K562 (cell line): Measurements from ENCODE around the gene NFYC. TPM values are rescaled to one million over a fixed set of nuclear protein-coding genes. Genes with fewer than 3 reads are reported as not detected.
A peak's percentile ranks its signal among the peaks of the same experiment; 100 is the strongest.

Experiments
- DIDO1 ChIP-seq: fragments of 450-650 bp; IDR thresholded peaks from 2 replicates; pipeline ENCODE4 v1.6.1; 2016; ENCODE audit warnings: low read depth, missing biosample characterization, missing genetic modification characterization
- DPF2 ChIP-seq: fragments of 450-650 bp; IDR thresholded peaks from 2 replicates; pipeline ENCODE4 v1.6.1; 2016
- GATAD2B ChIP-seq: fragments of 450-650 bp; IDR thresholded peaks from 2 replicates; pipeline ENCODE4 v1.6.1; 2017; ENCODE audit warnings: mild to moderate bottlenecking, borderline replicate concordance
- HNRNPUL1 ChIP-seq: fragments of 200-400 bp; formaldehyde crosslinking; IDR thresholded peaks from 2 replicates; pipeline ENCODE4 v1.6.1; 2017; ENCODE audit warnings: low read length
- MAFF ChIP-seq: IDR thresholded peaks from 2 replicates; pipeline ENCODE4 v1.6.1; 2012; ENCODE audit warnings: low read length, improper control_type of control experiment
- OTX1 ChIP-seq: fragments of 450-650 bp; formaldehyde crosslinking; IDR thresholded peaks from 2 replicates; pipeline ENCODE4 v1.4.0; 2022; ENCODE audit warnings: mild to moderate bottlenecking
- RAD51 ChIP-seq: fragments of 450-650 bp; IDR thresholded peaks from 2 replicates; pipeline ENCODE4 v1.7.1; 2016; ENCODE audit warnings: low read depth, mild to moderate bottlenecking, borderline replicate concordance
- TOE1 ChIP-seq, 2 experiments: fragments of 450-650 bp in 1 of 2; sonication (generic) in 1 of 2; formaldehyde crosslinking in 1 of 2; IDR thresholded peaks; 2 replicates each; pipeline versions ENCODE4 v1.7.1 to v1.8.0; 2016 to 2022; ENCODE audit warnings: borderline replicate concordance in 2 of 2, mild to moderate bottlenecking in 2 of 2, antibody characterized with exemption in 1 of 2, inconsistent platforms in 1 of 2, low read depth in 1 of 2, missing genetic modification reagents in 1 of 2, moderate library complexity in 1 of 2
- polyA plus RNA-seq, 8 experiments: library from polyadenylated mRNA; depleted of rRNA in 4 of 8; stranded (reverse) in 5 of 8; unstranded in 3 of 8; fragments of >200 nt; fragmentation: Nextera tagmentation in 2 of 8; fragmentation: Illumina TruSeq in 1 of 8; extraction: Ambion mirVana in 2 of 8; extraction: Trizol in 1 of 8; gene quantifications; 2 replicates each; pipeline versions ENCODE4 v1.2.1 to v1.2.3, GENCODE V29; 2011 to 2014; ENCODE audit warnings: inconsistent platforms in 1 of 8, missing spikeins in 1 of 8
- total RNA-seq, 7 experiments: library from RNA; depleted of rRNA in 6 of 7; stranded (reverse); fragments of >200 nt in 6 of 7; fragmentation: Illumina TruSeq in 2 of 7; extraction: Trizol in 2 of 7; gene quantifications; 2 replicates each; pipeline versions ENCODE4 v1.2.1 to v1.2.3, GENCODE V29; 2011 to 2021; ENCODE audit warnings: low replicate concordance in 1 of 7
- TF ChIP-seq, protein P1 (sequence below), 2 experiments: fragments of 450-650 bp; formaldehyde crosslinking in 1 of 2; IDR thresholded peaks; 2 replicates each; pipeline versions ENCODE4 v1.4.0 to v1.6.1; 2014 to 2020; ENCODE audit warnings: mild to moderate bottlenecking in 2 of 2, borderline replicate concordance in 1 of 2, low read depth in 1 of 2
- TF ChIP-seq, protein P2 (sequence below): sonication (generic); formaldehyde crosslinking; IDR thresholded peaks from 2 replicates; pipeline ENCODE4 v1.8.1; 2023; ENCODE audit warnings: mild to moderate bottlenecking, missing genetic modification reagents, moderate library complexity
- TF ChIP-seq, protein P3 (sequence below): sonication (generic); formaldehyde crosslinking; IDR thresholded peaks from 2 replicates; pipeline ENCODE4 v1.9.0; 2022; ENCODE audit warnings: mild to moderate bottlenecking, missing genetic modification reagents
- TF ChIP-seq, protein P4 (sequence below): sonication (generic); formaldehyde crosslinking; IDR thresholded peaks from 2 replicates; pipeline ENCODE4 v1.5.0; 2020; ENCODE audit warnings: missing genetic modification reagents
- TF ChIP-seq, protein P5 (sequence below), 2 experiments: fragments of 450-650 bp in 1 of 2; IDR thresholded peaks; 2 replicates each; pipeline ENCODE4 v1.6.1; 2011 to 2017; ENCODE audit warnings: low read depth in 2 of 2, antibody characterized with exemption in 1 of 2, borderline replicate concordance in 1 of 2, low read length in 1 of 2, mild to moderate bottlenecking in 1 of 2, mixed read lengths in 1 of 2; ENCODE audit not compliant: control insufficient read depth in 1 of 2

NFYC gene
- total and polyA plus RNA-seq, 9 of the 15 experiments (the other 6 are each of a cell fraction or from before 2014, with no cell fraction given): 4.8 to 59.8 (median 41.1) TPM

DNA sequence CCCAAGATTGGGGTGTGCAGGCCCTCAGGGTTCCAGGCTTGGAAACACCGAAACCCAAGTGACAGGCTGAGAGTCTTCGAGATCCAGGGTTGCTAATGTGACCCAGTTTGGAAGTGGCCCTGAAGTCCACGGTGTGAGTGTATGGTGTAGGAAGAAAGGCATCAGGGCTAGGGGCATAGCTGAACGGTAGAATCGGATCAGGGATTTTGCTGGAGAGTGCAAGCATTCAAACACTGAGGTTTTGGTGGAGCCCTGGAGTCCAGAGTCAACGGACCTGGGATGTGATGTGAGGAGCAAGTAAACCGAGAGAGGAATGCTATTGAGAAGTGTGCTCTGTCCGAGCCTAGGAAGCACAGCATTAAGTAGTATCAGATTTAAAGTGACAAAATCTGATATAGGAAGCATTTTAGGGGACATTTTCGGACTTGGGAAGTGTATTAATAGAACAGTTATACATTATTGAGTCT, 958 bp downstream of the NFYC start (continued):
- TF ChIP-seq, protein P1, sequence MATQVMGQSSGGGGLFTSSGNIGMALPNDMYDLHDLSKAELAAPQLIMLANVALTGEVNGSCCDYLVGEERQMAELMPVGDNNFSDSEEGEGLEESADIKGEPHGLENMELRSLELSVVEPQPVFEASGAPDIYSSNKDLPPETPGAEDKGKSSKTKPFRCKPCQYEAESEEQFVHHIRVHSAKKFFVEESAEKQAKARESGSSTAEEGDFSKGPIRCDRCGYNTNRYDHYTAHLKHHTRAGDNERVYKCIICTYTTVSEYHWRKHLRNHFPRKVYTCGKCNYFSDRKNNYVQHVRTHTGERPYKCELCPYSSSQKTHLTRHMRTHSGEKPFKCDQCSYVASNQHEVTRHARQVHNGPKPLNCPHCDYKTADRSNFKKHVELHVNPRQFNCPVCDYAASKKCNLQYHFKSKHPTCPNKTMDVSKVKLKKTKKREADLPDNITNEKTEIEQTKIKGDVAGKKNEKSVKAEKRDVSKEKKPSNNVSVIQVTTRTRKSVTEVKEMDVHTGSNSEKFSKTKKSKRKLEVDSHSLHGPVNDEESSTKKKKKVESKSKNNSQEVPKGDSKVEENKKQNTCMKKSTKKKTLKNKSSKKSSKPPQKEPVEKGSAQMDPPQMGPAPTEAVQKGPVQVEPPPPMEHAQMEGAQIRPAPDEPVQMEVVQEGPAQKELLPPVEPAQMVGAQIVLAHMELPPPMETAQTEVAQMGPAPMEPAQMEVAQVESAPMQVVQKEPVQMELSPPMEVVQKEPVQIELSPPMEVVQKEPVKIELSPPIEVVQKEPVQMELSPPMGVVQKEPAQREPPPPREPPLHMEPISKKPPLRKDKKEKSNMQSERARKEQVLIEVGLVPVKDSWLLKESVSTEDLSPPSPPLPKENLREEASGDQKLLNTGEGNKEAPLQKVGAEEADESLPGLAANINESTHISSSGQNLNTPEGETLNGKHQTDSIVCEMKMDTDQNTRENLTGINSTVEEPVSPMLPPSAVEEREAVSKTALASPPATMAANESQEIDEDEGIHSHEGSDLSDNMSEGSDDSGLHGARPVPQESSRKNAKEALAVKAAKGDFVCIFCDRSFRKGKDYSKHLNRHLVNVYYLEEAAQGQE (IDR thresholded peaks at IDR 0.05; ENCODE audit: borderline replicate concordance): peak; percentile 42
- TF ChIP-seq, protein P1 (CRISPR knock-in tag; IDR thresholded peaks at IDR 0.05; ENCODE audit: low read depth): no peak
- TF ChIP-seq GATAD2B (no peak), TOE1 (IDR thresholded peaks at IDR 0.05; ENCODE audit: borderline replicate concordance) (peak; percentile 51), TOE1 (CRISPR knock-in tag; IDR thresholded peaks at IDR 0.05; ENCODE audit: borderline replicate concordance, low read depth) (no peak), MAFF (no peak), OTX1 (no peak), DPF2 (no peak; the same call in 1 of the 2 replicates), RAD51 (peak; percentile 87), HNRNPUL1 (no peak), DIDO1 (0 out of 2 replicates have a peak, but pooled peaks have one; percentile 44)
- TF ChIP-seq, protein P2, sequence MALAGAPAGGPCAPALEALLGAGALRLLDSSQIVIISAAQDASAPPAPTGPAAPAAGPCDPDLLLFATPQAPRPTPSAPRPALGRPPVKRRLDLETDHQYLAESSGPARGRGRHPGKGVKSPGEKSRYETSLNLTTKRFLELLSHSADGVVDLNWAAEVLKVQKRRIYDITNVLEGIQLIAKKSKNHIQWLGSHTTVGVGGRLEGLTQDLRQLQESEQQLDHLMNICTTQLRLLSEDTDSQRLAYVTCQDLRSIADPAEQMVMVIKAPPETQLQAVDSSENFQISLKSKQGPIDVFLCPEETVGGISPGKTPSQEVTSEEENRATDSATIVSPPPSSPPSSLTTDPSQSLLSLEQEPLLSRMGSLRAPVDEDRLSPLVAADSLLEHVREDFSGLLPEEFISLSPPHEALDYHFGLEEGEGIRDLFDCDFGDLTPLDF (CRISPR knock-in tag): no peak
- TF ChIP-seq, protein P3, sequence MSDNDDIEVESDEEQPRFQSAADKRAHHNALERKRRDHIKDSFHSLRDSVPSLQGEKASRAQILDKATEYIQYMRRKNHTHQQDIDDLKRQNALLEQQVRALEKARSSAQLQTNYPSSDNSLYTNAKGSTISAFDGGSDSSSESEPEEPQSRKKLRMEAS (CRISPR knock-in tag): no peak
- TF ChIP-seq, protein P4, sequence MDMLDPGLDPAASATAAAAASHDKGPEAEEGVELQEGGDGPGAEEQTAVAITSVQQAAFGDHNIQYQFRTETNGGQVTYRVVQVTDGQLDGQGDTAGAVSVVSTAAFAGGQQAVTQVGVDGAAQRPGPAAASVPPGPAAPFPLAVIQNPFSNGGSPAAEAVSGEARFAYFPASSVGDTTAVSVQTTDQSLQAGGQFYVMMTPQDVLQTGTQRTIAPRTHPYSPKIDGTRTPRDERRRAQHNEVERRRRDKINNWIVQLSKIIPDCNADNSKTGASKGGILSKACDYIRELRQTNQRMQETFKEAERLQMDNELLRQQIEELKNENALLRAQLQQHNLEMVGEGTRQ (CRISPR knock-in tag): peak; percentile 78
- TF ChIP-seq, protein P5, sequence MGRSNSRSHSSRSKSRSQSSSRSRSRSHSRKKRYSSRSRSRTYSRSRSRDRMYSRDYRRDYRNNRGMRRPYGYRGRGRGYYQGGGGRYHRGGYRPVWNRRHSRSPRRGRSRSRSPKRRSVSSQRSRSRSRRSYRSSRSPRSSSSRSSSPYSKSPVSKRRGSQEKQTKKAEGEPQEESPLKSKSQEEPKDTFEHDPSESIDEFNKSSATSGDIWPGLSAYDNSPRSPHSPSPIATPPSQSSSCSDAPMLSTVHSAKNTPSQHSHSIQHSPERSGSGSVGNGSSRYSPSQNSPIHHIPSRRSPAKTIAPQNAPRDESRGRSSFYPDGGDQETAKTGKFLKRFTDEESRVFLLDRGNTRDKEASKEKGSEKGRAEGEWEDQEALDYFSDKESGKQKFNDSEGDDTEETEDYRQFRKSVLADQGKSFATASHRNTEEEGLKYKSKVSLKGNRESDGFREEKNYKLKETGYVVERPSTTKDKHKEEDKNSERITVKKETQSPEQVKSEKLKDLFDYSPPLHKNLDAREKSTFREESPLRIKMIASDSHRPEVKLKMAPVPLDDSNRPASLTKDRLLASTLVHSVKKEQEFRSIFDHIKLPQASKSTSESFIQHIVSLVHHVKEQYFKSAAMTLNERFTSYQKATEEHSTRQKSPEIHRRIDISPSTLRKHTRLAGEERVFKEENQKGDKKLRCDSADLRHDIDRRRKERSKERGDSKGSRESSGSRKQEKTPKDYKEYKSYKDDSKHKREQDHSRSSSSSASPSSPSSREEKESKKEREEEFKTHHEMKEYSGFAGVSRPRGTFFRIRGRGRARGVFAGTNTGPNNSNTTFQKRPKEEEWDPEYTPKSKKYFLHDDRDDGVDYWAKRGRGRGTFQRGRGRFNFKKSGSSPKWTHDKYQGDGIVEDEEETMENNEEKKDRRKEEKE (IDR thresholded peaks at IDR 0.05; ENCODE audit: borderline replicate concordance in 1 of 2, control insufficient read depth in 1 of 2, low read depth in 2 of 2, low read length in 1 of 2): no peak
